GM12864 (cell line): ENCODE data around the gene AURKAIP1.
A peak's percentile ranks its signal among the peaks of the same experiment; 100 is the strongest.

Experiments
- DNase-seq: peaks from one replicate; pipeline ENCODE4 v3.0.0-alpha.2; 2011; ENCODE audit warnings: low read depth
- H3K4me3 ChIP-seq: 2 replicates; pipeline ENCODE4 v1.5.1; 2011; ENCODE audit warnings: mild to moderate bottlenecking, low read depth, low read length, control low read depth
- TF ChIP-seq, protein P1 (sequence below): IDR thresholded peaks from 2 replicates; pipeline ENCODE4 v1.5.1; 2011; ENCODE audit warnings: low read depth, mild to moderate bottlenecking, moderate library complexity, low read length, control low read depth, inconsistent platforms; ENCODE audit errors: missing control alignments

AURKAIP1 gene

DNA sequence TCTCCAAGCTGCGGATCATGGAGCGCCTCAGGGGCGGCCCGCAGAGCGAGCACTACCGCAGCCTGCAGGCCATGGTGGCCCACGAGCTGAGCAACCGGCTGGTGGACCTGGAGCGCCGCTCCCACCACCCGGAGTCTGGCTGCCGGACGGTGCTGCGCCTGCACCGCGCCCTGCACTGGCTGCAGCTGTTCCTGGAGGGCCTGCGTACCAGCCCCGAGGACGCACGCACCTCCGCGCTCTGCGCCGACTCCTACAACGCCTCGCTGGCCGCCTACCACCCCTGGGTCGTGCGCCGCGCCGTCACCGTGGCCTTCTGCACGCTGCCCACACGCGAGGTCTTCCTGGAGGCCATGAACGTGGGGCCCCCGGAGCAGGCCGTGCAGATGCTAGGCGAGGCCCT lies 47.7 kb downstream of the AURKAIP1 start:
- DNase-seq: no peak
- TF ChIP-seq, protein P1, sequence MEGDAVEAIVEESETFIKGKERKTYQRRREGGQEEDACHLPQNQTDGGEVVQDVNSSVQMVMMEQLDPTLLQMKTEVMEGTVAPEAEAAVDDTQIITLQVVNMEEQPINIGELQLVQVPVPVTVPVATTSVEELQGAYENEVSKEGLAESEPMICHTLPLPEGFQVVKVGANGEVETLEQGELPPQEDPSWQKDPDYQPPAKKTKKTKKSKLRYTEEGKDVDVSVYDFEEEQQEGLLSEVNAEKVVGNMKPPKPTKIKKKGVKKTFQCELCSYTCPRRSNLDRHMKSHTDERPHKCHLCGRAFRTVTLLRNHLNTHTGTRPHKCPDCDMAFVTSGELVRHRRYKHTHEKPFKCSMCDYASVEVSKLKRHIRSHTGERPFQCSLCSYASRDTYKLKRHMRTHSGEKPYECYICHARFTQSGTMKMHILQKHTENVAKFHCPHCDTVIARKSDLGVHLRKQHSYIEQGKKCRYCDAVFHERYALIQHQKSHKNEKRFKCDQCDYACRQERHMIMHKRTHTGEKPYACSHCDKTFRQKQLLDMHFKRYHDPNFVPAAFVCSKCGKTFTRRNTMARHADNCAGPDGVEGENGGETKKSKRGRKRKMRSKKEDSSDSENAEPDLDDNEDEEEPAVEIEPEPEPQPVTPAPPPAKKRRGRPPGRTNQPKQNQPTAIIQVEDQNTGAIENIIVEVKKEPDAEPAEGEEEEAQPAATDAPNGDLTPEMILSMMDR: no peak
- H3K4me3 ChIP-seq: no peak overlapping the region

DNA sequence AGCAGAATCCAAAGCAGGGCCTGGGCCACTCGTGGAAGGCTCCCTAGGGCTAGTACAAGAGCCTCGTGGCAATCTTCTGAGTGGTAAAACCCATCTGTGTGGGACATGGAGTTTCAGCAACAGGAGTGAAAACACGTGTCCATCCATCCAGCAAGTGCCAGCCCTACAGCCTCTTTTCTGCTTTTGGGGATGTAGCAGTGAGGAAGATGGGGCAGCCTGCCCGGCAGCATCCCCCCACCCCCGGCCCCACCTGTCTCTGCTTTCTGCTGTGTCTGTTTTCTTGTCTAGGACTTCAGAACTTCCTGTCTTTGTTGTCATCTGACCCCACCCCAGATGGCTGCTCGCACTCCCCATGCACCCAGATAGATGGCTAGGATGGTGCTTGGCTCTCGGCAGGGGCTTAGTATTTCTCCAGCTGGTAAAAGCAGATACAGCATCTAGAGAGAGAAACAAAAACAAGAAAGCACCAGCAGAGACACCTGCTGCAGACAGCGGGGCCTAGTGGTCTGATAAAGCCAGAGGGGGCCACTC lies 48.9 kb downstream of the AURKAIP1 start:
- DNase-seq: no peak
- peak overlapping the region; percentile 85 for H3K4me3 ChIP-seq
- TF ChIP-seq, protein P1: no peak

DNA sequence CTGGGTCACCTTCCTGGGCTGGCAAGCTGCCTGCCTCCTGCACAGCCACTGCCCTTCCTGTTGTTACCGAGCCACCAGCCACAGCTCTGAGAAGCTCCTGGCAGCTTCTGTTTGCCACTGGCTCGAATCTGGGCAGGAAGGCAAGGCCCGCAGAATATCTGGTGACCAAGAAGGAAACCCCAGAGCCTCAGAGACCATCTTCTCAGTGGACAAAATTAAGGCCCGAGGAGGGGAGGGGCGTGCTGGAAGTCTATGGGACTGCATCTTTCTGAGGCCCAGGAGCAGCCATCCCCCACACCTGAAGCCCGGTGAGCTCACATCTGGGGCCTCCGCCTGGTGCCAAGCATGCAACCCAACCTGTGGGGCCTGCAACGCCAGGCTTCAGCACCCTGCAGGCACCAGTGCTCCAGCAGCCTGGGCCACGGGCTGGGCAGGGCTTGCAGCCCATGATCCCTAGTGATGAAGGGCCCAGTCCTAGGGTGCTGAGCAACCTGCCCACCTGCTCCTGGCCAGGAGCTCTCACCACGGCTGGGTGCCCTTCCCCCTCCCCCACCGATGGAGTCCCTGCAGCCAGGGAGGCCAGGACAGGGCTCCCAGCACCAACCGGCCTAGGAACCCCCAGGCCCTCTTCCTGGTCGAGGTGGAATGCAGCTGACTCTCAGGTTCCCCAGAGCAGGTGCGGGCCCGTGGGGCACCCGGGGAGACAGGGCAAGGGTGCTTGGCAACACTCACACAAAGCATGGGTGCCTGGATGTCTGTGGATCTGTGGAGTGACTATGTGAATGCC lies 49.5 kb downstream of the AURKAIP1 start:
- no peak for DNase-seq

DNA sequence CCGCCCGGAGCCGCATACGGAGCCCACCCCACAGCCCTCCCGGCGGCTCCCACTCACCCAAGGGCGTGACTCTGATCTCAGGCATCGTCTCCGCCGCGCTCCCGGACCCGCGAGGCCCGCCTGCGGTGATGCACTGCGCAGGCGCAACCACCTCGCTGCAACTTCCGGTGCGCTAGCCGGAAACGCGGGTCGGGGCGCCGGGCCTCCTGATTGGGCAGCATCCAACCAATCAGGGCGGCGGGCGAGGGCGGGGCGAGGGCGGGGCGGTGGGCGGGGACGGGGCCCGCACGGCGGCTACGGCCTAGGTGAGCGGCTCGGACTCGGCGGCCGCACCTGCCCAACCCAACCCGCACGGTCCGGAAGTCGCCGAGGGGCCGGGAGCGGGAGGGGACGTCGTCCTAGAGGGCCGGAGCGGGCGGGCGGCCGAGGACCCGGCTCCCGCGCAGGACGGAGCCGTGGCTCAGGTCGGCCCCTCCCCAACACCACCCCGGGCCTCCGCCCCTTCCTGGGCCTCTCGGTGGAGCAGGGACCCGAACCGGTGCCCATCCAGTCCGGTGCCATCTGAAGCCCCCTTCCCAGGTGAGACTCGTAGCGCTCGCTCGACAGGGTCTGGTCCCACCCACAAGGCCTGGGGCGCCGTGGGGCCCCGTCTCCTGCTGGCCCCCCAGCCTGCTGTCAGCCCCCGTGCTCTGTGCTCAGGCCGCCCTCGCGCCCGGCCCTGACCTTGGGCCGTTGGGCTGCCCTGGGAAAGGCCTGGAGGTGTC lies 50.3 kb downstream of the AURKAIP1 start, which contains the start of the genes CPTP and INTS11:
Gene CPTP (plus strand): TSS at position 279 of the 764 bp plus-strand sequence. CDS start 2,109 bp downstream, outside the sequence.
Gene INTS11 (minus strand): TSS at position 137 of the 764 bp plus-strand sequence. CDS start 52 bp downstream, at position 85.
- TF ChIP-seq, protein P1: no peak
- DNase-seq: peak; percentile 69
- H3K4me3 ChIP-seq: peak within 1 kb of the TSS; percentile 97

More for the DNA sequence above, 49.5 kb downstream of the AURKAIP1 start:
- peak overlapping the region; percentile 85 for H3K4me3 ChIP-seq
- TF ChIP-seq, protein P1: no peak

DNA sequence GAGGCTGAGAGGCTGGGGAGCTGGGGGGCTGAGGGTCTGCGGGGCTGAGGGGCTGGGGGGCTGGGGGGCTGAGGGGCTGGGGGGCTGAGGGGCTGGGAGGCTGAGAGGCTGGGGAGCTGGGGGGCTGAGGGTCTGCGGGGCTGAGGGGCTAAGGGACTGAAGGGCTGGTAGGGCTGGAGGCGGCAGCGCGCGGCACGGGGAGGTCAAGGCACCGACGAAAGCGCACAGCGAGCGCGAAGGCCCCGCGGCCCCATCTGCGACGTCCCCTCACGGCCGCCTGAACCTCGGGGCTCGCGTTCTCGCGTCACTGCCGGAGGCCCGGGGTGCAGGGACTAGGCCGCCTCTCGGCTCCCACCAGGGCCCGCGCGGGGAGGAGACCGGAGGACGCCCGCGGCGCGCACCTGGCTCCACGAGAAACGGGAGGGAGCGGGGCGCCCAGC lies 50.9 kb downstream of the AURKAIP1 start:
- TF ChIP-seq, protein P1: no peak
- H3K4me3 ChIP-seq: peak overlapping the region; percentile 97
- DNase-seq: no peak
